Activated CD8-positive, alpha-beta memory T cell treated with anti-CD3 and anti-CD28 coated beads, Interleukin-2, amount 10 ng/mL, durations not matched to agents 7 days and 5 days (primary cell): ENCODE results near the gene SLC16A13. TPM values are rescaled to one million over a fixed set of nuclear protein-coding genes. Genes with fewer than 3 reads are reported as not detected.
"Not testable (repeated sequence)": the region's sequence is repeated elsewhere in the genome, so short reads cannot be mapped to it uniquely, and the experiment has no call there.

Source experiments
- ATAC-seq: fragments of 150-1000 bp; cut with Tn5 transposase; one replicate; pipeline ENCODE4 v1.10.0; 2021; ENCODE audit warnings: moderate library complexity
- CTCF ChIA-PET: fragments of 350-600 bp; sonication (Branson Sonifier 250); formaldehyde crosslinking; loops from one replicate; lab custom pipeline; 2021; ENCODE audit warnings: antibody characterized with exemption; lab: Charles Lee
- DNase-seq: peaks from one replicate; pipeline ENCODE4 v3.0.0-alpha.2; 2020
- H3K27ac Mint-ChIP-seq: one replicate; pipeline ENCODE4 v1.8.0; 2021; ENCODE audit warnings: mild to moderate bottlenecking, mixed read lengths
- H3K27me3 Mint-ChIP-seq: one replicate; pipeline ENCODE4 v1.8.0; 2021; ENCODE audit warnings: mixed read lengths
- H3K36me3 Mint-ChIP-seq: one replicate; pipeline ENCODE4 v1.8.0; 2021; ENCODE audit warnings: mild to moderate bottlenecking, mixed read lengths
- H3K4me1 Mint-ChIP-seq: one replicate; pipeline ENCODE4 v1.8.0; 2021; ENCODE audit warnings: mixed read lengths
- H3K4me3 Mint-ChIP-seq: one replicate; pipeline ENCODE4 v1.8.0; 2021; ENCODE audit warnings: mild to moderate bottlenecking, moderate library complexity, mixed read lengths
- H3K9me3 Mint-ChIP-seq: one replicate; pipeline ENCODE4 v1.8.0; 2022; ENCODE audit warnings: low read depth, mixed read lengths
- total RNA-seq, 2 experiments: library from RNA; stranded (reverse); gene quantifications; one replicate each; pipeline ENCODE4 v1.2.3, GENCODE V29; 2021

The SLC16A13 gene
- total RNA-seq, 2 experiments from 2014 or later = 19.0 to 34.1 TPM

- no peaks in the 10 kb centered on the region for H3K36me3 Mint-ChIP-seq
- CTCF ChIA-PET = interaction anchor here (2.0 kb wide), 1 partner anchor 49 kb away, joined by 4 read pairs; no protein-coding TSS in a partner anchor
These were observed 48.3 kb downstream of the SLC16A13 start for GRCh38 chr17:7084088-7084487.

GRCh38 chr17:7088442-7088841 is 52.6 kb downstream of the SLC16A13 start:
- H3K4me1 Mint-ChIP-seq, H3K36me3 Mint-ChIP-seq, CTCF ChIA-PET: not testable (repeated sequence)

More at GRCh38 chr17:7084088-7084487, 48.3 kb downstream of the SLC16A13 start:
- H3K4me1 Mint-ChIP-seq = peaks cover 28% of the 10 kb centered on the region
- no peak overlapping the region for H3K27ac Mint-ChIP-seq
- DNase-seq (no peak), ATAC-seq (no peak)
- H3K4me3 Mint-ChIP-seq = no peak overlapping the region
- H3K27me3 Mint-ChIP-seq = peaks cover 53% of the 10 kb centered on the region
- H3K9me3 Mint-ChIP-seq = no peaks in the 10 kb centered on the region

GRCh38 chr17:7089570-7089969 is 53.8 kb downstream of the SLC16A13 start:
- H3K4me3 Mint-ChIP-seq, H3K4me1 Mint-ChIP-seq, DNase-seq, H3K27ac Mint-ChIP-seq, H3K9me3 Mint-ChIP-seq, H3K36me3 Mint-ChIP-seq, ATAC-seq: not testable (repeated sequence)
- CTCF ChIA-PET = interaction anchor here (1.0 kb wide), 1 partner anchor 48 kb away, joined by 3 read pairs; no protein-coding TSS in a partner anchor
- peaks cover 29% of the 10 kb centered on the region for H3K27me3 Mint-ChIP-seq

More at GRCh38 chr17:7088442-7088841, 52.6 kb downstream of the SLC16A13 start:
- not testable (repeated sequence) for H3K9me3 Mint-ChIP-seq, DNase-seq, H3K27ac Mint-ChIP-seq, ATAC-seq, H3K4me3 Mint-ChIP-seq
- H3K27me3 Mint-ChIP-seq = peaks cover 39% of the 10 kb centered on the region

Other genes with a start within 250 kb of the SLC16A13 start
- gene TEKT1, start 204.3 kb upstream of the SLC16A13 start, total RNA-seq = not detected
- not detected for gene ALOX12, start 40.0 kb upstream of the SLC16A13 start, total RNA-seq
- gene RNASEK, start 23.4 kb upstream of the SLC16A13 start, total RNA-seq = 100 to 1,000 TPM; 121 to 205 TPM
- 1 to 10 TPM in 1 of 2 experiments, under 1 TPM in 1; 0.85 to 6.7 TPM for gene BCL6B, start 13.0 kb upstream of the SLC16A13 start, total RNA-seq
- 1 to 10 TPM; 1.2 to 1.3 TPM for gene SLC16A11, start 8.1 kb downstream of the SLC16A13 start, total RNA-seq
- gene CLEC10A, start 44.2 kb downstream of the SLC16A13 start, total RNA-seq = not detected
- not detected for gene ASGR2, start 78.8 kb downstream of the SLC16A13 start, total RNA-seq
- gene ASGR1, start 143.4 kb downstream of the SLC16A13 start, total RNA-seq = under 1 TPM; 0.35 to 0.38 TPM
- gene DLG4, start 183.8 kb downstream of the SLC16A13 start, total RNA-seq = 1 to 10 TPM; 4.9 to 5.3 TPM
- 100 to 1,000 TPM; 411 to 423 TPM for gene ACADVL, start 183.9 kb downstream of the SLC16A13 start, total RNA-seq
- 10 to 100 TPM; 52.7 to 62.0 TPM for gene DVL2, start 198.5 kb downstream of the SLC16A13 start, total RNA-seq
- 10 to 100 TPM; 42.1 to 53.2 TPM for gene PHF23, start 203.4 kb downstream of the SLC16A13 start, total RNA-seq
- 100 to 1,000 TPM; 207 to 231 TPM for gene GABARAP, start 206.4 kb downstream of the SLC16A13 start, total RNA-seq
- gene CTDNEP1, start 215.7 kb downstream of the SLC16A13 start, total RNA-seq = 100 to 1,000 TPM; 162 to 192 TPM
- 10 to 100 TPM; 56.5 to 70.4 TPM for gene ELP5, start 216.2 kb downstream of the SLC16A13 start, total RNA-seq
- gene CLDN7, start 226.5 kb downstream of the SLC16A13 start, total RNA-seq = 1 to 10 TPM in 1 of 2 experiments, under 1 TPM in 1; 0.66 to 1.9 TPM
- not detected for gene SLC2A4, start 245.7 kb downstream of the SLC16A13 start, total RNA-seq